RWPE1 (cell line): ENCODE data around the gene FBXL17.

ENCODE experiments used
- CTCF ChIA-PET: fragments of 350-600 bp; sonication (Branson Sonifier 250); formaldehyde crosslinking; extraction: SDS; loops from one replicate; lab custom pipeline; 2021; lab: Yijun Ruan, JAX
- POLR2A ChIA-PET: fragments of 400-600 bp; formaldehyde crosslinking; extraction: SDS; loops from one replicate; lab custom pipeline; 2020; ENCODE audit warnings: antibody characterized with exemption; ENCODE audit not compliant: low non-redundant PET; lab: Yijun Ruan, JAX
- DNase-seq: peaks from one replicate; pipeline ENCODE4 v3.0.0; 2012; ENCODE audit warnings: low spot score
- H3K27ac ChIP-seq: fragments of 450-650 bp; 2 replicates; pipeline ENCODE4 v1.5.1; 2017
- CTCF ChIP-seq: fragments of 450-650 bp; conservative IDR thresholded peaks from 2 replicates; pipeline ENCODE4 v1.5.1; 2017; ENCODE audit warnings: low read depth, mild to moderate bottlenecking

The FBXL17 gene

GRCh38 chr5:108184940-108185339, 197.0 kb downstream of the FBXL17 start:
- ChIA-PET POLR2A (no interaction called here), CTCF (no interaction called here)
- H3K27ac ChIP-seq: no peak overlapping the region
- TF ChIP-seq CTCF: no peak
- no peak for DNase-seq

- no peak for TF ChIP-seq CTCF
- DNase-seq: no peak
- POLR2A ChIA-PET: no interaction called here
Measured at GRCh38 chr5:108181975-108182374, 199.9 kb downstream of the FBXL17 start.

GRCh38 chr5:108174286-108174685, 207.6 kb downstream of the FBXL17 start:
- CTCF ChIA-PET: interaction anchor here (0.5 to 0.9 kb wide), 3 partner anchors 17 to 1930 kb away, joined by 3 to 7 read pairs (median 4); no protein-coding TSS in a partner anchor

More at GRCh38 chr5:108181975-108182374, 199.9 kb downstream of the FBXL17 start:
- H3K27ac ChIP-seq: no peak overlapping the region
- CTCF ChIA-PET: interaction anchor here (0.6 kb wide), 2 partner anchors 20 to 163 kb away, joined by 3 read pairs; no protein-coding TSS in a partner anchor

GRCh38 chr5:108171759-108172158, 210.1 kb downstream of the FBXL17 start:
- POLR2A ChIA-PET: no interaction called here
- TF ChIP-seq CTCF: no peak
- H3K27ac ChIP-seq: no peak overlapping the region
- CTCF ChIA-PET: interaction anchor here (1.4 kb wide), 1 partner anchor 89 kb away, joined by 6 read pairs; no protein-coding TSS in a partner anchor
- DNase-seq: no peak

More at GRCh38 chr5:108174286-108174685, 207.6 kb downstream of the FBXL17 start:
- no peak for TF ChIP-seq CTCF
- DNase-seq: no peak
- H3K27ac ChIP-seq: no peak overlapping the region
- POLR2A ChIA-PET: no interaction called here

GRCh38 chr5:108168915-108169314, 213.0 kb downstream of the FBXL17 start:
- CTCF ChIA-PET: no interaction called here
- POLR2A ChIA-PET: no interaction called here
- no peak for DNase-seq
- no peak overlapping the region for H3K27ac ChIP-seq
- no peak for TF ChIP-seq CTCF

- no peak for TF ChIP-seq CTCF
- CTCF ChIA-PET: no interaction called here
- POLR2A ChIA-PET: no interaction called here
- no peak for DNase-seq
- H3K27ac ChIP-seq: no peak overlapping the region
Measured at GRCh38 chr5:108167174-108167573, 214.7 kb downstream of the FBXL17 start.
